Stimulated activated CD8-positive, alpha-beta memory T cell treated with anti-CD3 and anti-CD28 coated beads, Interleukin-2, amount 100 ng/mL, for 1 hour (primary cell): ENCODE results near the gene MYBPC2.
"Not testable (repeated sequence)": the region's sequence is repeated elsewhere in the genome, so short reads cannot be mapped to it uniquely, and the experiment has no call there.

ENCODE experiments used
- DNase-seq, 2 donors: peaks; one replicate each; pipeline ENCODE4 v3.0.0-alpha.2; 2020; ENCODE audit warnings: low read depth in 2 of 2

The MYBPC2 gene

DNA sequence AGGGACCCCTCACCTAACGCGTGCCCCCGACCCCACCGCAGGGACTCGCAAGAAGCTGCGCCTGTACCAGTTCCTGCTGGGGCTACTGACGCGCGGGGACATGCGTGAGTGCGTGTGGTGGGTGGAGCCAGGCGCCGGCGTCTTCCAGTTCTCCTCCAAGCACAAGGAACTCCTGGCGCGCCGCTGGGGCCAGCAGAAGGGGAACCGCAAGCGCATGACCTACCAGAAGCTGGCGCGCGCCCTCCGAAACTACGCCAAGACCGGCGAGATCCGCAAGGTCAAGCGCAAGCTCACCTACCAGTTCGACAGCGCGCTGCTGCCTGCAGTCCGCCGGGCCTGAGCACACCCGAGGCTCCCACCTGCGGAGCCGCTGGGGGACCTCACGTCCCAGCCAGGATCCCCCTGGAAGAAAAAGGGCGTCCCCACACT lies 4.7 kb upstream of the MYBPC2 start:
- no peak for DNase-seq

DNA sequence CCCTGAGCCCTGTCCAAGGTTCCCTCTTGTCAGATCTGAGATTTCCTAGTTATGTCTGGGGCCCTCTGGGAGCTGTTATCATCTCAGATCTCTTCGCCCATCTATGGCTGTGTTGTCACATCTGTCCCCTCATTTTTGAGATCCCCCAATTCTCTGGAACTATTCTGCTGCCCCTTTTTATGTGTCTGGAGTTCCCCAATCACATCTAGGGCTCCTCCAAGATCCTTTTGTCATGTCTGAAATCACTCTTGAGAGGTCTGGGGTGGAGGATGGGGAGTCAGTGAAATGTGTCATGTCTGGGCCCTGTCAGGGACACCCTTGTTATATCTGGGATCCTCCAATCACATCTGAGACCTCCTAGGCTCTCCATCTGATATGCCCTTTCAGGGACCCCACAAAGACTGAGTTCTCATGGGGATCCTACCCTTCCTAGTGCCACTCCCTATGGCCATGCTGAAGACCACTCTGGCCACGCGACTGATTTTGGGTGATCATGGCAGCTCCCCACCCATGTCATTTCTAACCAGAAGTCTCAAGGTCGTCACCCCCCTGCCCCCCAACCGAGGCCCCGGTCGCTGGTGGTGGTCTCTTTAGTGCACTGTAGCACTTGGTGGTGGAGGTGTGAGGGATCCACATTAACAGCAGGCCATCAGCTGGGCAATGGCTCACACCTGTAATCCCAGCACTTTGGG lies 3.8 kb upstream of the MYBPC2 start:
- no peak for DNase-seq

DNA sequence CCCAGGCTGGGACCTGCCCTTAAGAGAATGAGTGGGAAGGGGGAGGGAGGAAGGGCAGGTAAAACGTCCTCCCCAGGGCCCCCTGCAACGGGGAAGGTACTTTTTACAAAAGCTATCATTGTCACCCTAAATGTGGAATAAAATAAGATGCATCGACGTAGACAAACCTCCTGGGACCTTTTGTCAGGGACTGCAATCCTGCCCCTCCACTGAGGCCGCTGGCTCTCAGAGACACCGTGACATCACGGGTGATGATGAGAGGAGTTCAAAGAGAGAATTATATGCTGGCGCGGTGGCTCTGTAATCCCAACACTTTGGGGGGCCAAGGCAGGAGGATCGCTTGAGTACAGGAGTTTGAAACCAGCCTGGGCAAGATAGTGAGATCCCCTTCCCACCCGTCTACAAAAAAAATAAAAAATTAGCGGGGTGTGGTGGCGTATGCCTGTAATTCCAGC lies 1.8 kb upstream of the MYBPC2 start:
- DNase-seq, result no peak

DNA sequence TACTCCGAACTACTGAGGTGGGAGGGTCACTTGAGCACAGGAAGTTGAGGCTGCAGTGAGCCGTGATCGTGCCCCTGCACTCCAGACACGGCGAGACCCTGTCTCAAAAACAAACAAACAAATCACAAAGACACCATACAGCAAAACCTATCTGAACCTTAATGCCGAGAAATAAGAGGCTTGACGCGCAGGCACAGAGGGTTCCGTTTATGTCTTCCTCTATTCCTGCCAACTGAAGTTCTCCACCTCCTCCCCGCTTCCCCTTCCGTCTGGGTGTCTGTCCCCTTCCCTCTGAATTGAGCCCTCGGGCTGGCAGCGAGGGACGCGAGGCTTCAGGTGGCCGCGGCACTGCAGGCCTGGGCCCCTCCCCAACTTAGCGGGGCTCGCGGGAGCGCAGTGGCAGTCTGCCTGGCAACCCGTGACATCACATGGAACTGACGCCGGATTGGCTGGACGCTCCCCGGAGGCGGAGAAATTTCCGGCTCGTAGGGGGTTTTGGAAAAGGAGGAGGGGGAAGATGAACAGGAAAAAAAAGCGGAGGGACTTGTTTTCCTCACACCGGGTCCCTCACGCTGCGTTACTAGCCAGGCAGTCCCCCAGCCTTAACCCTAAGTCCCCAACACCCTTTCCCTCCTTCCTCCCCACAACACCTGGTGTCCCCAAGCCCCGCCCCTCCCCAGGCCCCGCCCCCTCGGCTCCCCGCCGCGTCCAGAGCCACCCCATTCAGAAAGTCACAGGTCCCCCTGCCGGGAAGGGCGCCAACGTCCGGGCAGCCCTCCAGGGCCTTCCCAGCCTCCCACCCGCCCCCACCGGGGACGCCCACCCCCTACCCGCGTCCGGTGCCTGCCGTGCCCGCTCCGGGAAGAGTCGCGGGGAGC lies 1.1 kb upstream of the MYBPC2 start:
- peak; percentile 79 to 84 for DNase-seq

DNA sequence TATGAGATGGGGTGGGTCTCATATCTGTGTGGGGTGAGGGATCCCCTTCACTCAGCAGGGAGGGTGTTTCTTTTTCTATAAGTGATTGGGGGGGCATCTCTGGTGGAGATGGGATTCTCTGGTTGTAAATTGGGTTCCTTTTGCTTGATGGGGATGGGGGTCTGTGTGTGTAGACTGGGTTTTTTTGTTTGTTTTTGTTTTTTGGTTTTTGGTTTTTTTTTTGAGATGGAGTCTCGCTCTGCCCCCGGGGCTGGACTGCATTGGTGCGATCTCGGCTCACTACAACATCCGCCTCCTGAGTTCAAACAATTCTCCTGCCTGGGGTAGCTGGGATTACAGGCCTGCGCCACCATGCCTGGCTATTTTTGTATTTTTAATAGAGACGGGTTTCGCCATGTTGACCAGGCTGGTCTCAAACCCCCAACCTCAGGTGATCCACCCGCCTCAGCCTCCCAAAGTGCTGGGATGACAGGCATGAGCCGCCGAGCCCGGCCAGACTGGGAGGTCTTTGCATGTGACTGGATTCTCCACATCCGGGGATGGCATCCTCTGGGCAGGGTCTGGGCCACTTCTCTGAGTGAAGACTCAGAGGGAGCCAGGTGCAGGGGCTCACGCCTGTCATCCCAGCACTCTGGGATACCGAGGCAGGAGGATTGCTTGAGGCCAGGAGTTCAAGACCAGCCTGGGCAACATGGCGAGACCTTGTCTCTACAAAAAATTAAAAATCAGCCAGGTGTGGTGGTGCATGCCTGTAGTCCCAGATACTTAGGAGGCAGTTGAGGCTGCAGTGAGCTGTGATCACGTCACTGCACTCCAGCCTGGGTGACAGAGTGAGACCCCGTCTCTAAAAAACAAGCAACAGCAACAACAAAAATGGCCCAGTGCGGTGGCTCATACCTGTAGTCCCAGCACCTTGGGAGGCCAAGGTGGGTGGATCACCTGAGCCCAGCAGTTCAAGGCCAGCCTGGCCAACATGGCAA lies 799 bp downstream of the MYBPC2 start:
- DNase-seq, result no peak

DNA sequence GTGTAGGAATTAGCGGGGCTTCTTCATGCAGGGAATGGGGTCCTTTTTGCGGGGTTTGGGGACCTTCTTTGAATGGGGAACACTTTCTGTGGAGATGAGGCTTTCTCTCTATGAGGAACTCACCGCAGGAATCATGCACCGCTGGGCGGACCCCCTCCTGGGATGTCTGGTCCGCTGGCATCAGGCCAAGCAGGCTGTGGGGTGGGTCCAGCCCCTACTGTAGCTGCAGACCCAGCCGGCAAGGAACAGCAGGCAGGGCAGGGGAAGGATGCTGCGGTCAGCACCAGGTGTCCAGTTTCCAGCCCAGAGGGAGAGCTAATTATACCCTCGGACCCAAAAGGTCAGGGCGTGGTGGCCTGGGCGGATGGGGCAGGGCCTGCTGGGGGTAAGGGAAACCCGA lies 1.8 kb downstream of the MYBPC2 start:
- no peak for DNase-seq

DNA sequence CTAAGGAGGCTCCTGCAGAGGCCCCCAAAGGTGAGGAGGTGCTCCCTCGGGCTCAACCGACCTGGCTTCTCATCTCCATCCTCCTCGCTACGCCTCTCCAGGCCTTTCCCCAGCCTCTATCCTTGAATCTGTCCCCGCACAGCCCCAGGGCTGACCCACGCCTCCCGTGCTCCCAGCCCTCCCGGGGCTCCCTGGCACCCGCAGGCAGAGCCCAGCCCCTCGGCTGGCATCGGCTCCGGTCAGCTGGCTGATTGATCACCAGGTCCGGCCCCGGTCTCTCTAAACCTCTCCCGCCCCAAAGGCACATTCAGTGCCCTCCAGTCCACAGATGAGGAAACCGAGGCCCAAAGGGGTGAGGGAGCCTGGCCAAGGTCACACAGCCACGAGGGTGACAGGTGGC lies 2.5 kb downstream of the MYBPC2 start:
- no peak for DNase-seq

DNA sequence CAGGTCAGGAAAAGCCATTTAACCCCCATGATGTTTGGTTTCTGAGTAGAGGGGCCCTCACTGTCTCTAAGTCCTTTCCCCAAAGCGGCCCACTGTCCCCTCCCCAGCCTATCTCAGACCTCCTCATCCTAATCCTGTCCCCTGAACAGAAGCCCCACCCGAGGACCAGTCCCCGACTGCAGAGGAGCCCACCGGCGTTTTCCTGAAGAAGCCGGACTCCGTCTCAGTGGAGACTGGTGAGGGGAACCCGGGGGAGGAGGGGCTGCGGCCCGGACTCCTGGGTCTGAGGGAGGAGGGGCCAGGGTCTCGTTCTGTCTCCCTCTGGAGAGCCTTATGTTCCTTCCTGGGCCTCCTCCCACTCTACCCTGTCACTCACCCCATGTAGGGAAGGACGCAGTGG lies 2.9 kb downstream of the MYBPC2 start:
- DNase-seq, result no peak

DNA sequence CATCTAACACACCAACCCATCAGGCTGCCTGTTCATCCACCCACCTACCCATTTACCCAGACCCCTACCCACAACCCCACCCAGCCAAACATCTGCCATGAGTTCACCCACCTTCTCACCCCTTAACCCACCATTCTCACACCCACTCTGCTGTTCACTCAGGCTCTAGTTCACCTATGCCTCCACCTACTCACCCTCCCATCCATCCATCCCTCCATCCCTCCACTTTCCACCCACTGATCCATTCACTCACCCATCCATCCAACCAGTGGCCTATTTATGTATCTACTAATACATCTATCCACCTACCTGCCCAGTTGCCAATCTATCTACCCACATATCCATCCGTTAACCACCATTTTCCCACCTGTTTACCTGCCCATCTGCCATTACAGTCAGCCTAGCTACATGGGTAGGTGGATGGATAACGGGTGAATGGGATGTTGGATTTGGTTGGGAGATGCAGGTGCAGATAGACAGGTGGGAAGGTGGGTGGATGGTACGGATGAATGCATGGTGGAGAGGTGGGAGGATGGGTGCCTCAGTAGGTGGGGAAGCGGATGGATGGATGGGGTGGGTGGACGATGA lies 5.3 kb downstream of the MYBPC2 start:
- no peak for DNase-seq

DNA sequence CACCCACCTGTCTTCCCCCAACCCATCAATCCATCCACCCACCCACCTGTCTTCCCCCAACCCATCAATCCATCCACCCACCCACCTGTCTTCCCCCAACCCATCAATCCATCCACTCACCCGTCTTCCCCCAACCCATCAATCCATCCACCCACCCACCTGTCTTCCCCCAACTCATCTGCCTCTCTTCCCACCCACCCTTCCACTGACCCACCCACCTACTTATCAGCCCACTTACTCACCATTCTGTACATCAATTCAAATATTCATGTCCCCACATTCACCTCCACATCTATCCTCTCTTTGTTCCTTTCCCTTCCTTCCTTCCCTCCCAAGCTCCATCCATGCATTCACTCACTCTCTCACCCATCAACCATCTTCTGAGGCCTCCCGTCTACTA lies 6.4 kb downstream of the MYBPC2 start:
- DNase-seq, result not testable (repeated sequence)

DNA sequence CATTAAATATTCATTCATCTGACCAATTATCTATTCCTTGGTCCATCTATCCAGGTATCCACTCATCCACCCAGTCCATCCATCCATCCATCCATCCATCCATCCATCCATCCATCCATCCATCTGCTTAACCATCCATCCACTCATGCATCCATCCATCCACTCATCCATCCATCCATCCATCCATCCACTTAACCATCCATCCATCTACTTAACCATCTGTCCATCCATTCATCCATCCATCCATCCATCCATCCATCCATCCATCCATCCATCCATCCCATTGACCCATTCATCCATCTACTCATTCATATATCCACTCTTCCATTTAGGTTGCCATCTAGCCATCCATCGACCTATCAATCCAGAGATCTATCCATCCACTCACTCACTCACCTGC lies 11.4 kb downstream of the MYBPC2 start:
- no peak for DNase-seq

DNA sequence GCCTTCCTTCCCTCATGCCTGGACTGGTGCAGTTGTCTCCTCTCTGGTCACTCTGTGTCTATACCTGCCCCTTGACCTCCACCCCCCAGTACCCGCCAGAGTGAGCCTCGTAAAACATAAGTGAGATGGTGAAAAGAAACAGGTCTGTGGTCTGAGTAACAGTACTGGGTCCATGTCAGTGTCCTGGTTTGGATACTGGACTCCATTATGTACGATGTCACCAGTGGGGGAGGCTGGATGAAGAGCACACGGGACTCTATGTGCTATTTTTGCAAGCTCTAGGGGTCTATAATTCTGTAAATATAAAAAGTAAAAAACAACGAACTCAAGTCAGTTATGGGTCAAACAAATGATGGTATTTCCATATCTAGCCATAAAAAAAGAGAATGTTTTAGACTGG lies 14.4 kb downstream of the MYBPC2 start:
- no peak for DNase-seq

DNA sequence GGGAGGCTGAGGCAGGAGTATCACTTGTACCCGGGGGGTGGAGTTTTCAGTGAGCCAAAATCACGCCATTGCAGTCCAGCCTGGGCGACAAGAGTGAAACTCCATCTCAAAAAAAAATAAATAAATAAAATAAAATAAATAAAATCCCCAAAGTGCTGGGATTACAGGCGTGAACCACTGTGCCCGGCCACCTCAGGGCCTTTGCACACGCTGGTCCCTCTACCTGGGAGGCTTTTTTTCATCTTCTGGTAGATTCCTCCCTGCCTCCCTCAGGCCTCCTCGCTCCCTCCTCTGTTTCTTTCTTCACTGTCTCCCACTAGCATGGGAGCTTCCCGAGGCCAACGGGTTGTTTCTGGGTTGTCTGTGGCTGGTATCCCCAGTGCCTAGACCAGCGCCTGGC lies 15.1 kb downstream of the MYBPC2 start:
- DNase-seq, result no peak

DNA sequence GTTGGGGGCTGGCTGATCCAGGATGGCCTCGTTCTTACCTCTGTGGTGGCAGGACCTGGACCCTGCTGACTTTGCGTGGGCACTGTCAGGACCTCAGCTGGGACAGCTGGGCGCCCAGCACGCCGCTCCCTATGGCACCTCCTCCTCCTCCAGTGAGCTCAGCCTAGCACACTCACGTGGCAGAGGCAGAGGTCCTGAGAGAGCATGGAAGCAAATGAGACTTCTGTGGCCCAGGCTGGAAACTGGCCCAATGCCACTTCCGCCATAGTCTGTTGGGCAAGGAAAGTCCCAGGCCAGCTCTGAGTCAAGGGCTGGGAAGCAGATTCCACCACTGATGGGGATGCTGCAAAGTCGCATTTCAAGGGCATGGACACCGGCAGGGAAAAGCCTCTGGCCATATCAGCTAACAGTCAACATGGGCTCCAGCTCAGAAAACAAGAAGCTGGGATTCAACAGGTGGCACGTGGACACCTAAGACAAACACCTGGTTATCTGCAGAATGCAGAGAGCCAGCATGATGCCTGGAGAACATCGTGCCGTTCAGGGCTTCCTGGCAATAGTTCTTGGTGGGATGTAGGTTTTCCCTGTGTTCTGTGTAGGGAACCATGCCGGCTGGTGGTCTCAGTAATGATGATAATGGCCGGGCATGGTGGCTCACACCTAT lies 16.7 kb downstream of the MYBPC2 start:
- no peak for DNase-seq

DNA sequence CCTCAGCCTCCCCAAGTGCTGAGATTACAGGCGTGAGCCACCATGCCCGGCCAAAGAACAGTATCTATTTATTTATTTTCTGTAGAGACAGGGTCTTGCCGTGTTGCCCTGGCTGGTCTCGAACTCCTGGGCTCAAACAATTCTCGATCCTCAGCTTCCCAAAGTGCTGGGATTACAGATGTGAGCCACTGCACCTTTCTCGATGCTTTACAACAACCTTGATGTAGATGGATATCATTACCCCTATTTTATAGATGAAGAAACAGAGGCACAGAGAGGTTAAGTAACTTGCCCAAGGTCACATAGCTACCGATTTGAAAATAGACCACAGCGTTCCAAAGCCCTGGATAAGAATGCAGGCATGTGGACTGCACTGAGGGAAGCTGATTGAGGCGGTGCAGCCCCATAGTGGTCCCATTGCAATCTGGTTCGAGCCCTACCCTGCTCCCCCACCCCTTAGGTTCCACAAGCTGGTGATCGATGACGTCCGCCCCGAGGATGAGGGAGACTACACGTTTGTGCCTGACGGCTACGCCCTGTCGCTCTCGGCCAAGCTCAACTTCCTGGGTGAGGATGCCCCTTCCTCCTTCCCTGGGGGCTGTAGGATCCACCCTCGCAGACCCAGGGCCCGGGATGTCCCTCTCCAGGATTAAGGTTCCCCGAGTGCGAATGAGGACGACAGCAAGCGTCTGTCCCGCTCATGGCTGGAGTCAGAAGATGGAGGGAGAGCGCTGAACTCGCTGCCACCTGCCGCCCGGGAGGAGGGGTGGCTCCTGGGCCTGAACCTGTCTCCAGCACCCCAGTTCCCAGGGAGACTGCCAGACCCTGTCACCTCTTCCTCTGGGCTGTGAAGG lies 17.9 kb downstream of the MYBPC2 start:
- no peak for DNase-seq

DNA sequence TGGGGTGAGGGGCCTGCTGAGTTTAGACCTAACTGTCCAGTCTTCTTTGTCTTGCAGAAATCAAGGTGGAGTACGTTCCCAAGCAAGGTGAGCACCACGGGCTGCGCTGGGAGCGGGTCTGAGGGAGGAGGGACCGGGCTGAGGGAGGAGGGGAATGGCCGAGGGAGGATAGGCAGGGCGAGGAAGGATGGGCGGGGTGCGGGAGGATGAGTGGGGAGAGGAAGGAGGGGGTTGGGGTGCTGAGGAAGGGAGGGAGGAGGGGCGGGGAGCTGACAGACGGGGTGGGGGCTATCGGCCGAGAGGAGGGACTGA lies 18.5 kb downstream of the MYBPC2 start:
- DNase-seq, result no peak

DNA sequence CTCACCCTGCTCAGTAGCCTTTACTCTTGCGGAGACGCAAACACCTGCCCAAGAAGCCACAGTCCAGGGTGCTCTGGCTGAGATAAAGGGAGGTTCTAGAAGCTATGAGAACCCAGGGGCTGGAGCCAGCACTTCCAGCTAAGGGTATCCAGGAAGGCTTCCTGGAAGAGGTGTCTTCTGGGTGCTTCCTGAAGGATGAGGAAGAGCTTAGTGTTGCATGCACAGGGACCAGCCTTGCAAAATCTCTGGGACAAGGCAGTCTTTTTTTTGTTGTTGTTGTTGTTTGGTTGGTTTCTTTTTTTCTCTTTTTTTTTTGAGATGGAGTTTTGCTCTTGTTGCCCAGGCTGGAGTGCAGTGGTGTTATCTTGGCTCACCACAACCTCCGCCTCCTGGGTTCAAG lies 20.6 kb downstream of the MYBPC2 start:
- DNase-seq, result no peak

DNA sequence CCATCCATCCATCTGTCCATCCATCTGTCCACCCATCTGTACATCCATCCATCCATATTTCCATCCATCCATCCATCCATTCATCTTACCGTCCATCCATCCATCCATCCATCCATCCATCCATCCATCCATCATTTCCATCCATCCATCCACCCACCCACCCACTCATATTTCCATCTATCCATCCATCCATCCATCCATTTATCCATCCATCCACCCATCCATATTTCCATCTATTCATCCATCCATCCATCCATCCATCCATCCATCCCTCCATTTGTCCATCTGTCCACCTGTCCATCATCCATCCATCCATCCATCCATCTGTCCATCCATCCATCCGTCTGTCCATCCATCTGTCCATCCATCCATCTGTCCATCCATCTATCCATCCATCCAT lies 23.3 kb downstream of the MYBPC2 start:
- DNase-seq, result no peak

DNA sequence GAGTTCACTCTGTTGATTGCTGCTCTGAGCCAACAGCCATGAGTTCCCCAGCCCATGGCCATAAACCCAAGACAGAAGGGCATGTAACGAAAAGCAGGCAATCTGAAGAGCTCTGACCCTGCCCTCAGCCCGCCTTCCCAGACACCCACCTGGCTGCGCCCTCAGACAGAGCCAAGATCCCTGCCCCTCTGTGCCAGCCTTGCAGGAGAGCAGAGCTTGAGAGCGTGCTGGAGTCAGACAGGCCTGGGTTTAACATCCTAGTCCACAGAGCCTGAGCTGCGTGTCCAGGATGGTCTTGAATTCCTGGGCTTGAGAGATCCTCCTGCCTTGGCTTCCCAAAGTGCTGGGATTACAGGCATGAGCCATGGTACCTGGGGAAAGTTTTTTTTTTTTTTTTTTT lies 24.6 kb downstream of the MYBPC2 start:
- no peak for DNase-seq

DNA sequence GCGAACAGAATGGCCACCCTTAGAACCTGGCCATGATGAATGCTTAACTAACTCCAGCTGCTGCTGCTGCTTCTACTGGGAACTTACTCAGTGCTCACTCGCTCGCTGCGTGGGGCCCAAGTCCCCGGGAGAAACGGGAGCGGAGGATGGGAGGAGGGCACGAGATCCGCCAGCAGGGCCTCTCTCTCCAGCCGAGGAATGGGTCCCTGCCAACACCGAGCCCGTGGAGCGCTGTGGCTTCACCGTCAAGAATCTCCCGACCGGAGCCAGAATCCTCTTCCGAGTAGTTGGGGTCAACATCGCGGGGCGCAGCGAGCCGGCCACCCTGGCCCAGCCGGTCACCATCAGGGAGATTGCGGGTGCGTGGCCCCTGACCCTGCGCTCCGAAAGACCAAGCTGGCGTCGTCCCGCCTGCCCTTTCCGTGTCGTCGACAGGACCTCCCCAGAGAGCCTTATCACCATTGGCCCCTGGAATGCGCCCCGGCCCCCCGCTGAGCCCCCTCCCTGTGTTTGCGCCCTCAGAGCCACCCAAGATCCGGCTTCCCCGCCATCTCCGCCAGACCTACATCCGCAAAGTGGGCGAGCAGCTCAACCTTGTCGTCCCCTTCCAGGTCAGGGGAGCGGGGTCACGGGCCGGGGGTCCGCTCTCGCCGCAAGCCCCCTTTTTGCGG lies 25.8 kb downstream of the MYBPC2 start:
- no peak for DNase-seq
